GM18907 (cell line): ENCODE data around the gene HLA-DMA.

Source experiments
- ATAC-seq: cut with Tn5 transposase; IDR thresholded peaks from one replicate; pipeline ENCODE4 v1.9.1; 2021; ENCODE audit warnings: mild to moderate bottlenecking, moderate library complexity; ENCODE audit not compliant: unreplicated experiment

Gene HLA-DMA

GRCh38 chr6:32952817-32953739 is at the start of gene HLA-DMA:
HLA-DMA (minus strand) TSS chr6:32953097; CDS start chr6:32953036, 61 bp downstream.
- ATAC-seq, result peak; percentile 88

- no peak for ATAC-seq
These were observed 48.8 kb upstream of the HLA-DMA start for GRCh38 chr6:33001685-33002084.

- no peak for ATAC-seq
These were observed 47.2 kb upstream of the HLA-DMA start for GRCh38 chr6:33000055-33000454.

GRCh38 chr6:32995448-32995847 is 42.6 kb upstream of the HLA-DMA start:
- no peak for ATAC-seq

GRCh38 chr6:32993363-32993973 is 40.6 kb upstream of the HLA-DMA start:
- ATAC-seq, result no peak

- no peak for ATAC-seq
These were observed 39.1 kb upstream of the HLA-DMA start for GRCh38 chr6:32991972-32992371.

- no peak for ATAC-seq
These were observed 36.5 kb upstream of the HLA-DMA start for GRCh38 chr6:32989368-32989767.

- peak; percentile 50 for ATAC-seq
These were observed 31.9 kb upstream of the HLA-DMA start for GRCh38 chr6:32984622-32985389.

- peak; percentile 21 for ATAC-seq
These were observed 31.2 kb upstream of the HLA-DMA start for GRCh38 chr6:32983964-32984621.

- ATAC-seq, result no peak
These were observed 30.6 kb upstream of the HLA-DMA start for GRCh38 chr6:32983493-32983848.

- no peak for ATAC-seq
These were observed 30.0 kb upstream of the HLA-DMA start for GRCh38 chr6:32982702-32983492.

GRCh38 chr6:32982084-32982701 is 29.3 kb upstream of the HLA-DMA start:
- no peak for ATAC-seq

GRCh38 chr6:32980488-32981038 is 27.7 kb upstream of the HLA-DMA start:
- ATAC-seq, result no peak

- ATAC-seq, result no peak
These were observed 27.0 kb upstream of the HLA-DMA start for GRCh38 chr6:32979720-32980487.

- no peak for ATAC-seq
These were observed 25.0 kb upstream of the HLA-DMA start for GRCh38 chr6:32977953-32978324.

GRCh38 chr6:32977272-32977952 is 24.5 kb upstream of the HLA-DMA start:
- ATAC-seq, result no peak

- no peak for ATAC-seq
These were observed 23.6 kb upstream of the HLA-DMA start for GRCh38 chr6:32976334-32977069.
